Nephron (organoid): ENCODE measurements around the gene KDM5D.

Source experiments
- H3K27ac Mint-ChIP-seq, 3 experiments: 2 replicates each; pipeline ENCODE4 v1.8.0; 2020; ENCODE audit warnings: mixed read lengths in 3 of 3, mild to moderate bottlenecking in 2 of 3, moderate library complexity in 1 of 3
- H3K27me3 Mint-ChIP-seq: 2 replicates; pipeline ENCODE4 v1.8.0; 2021; ENCODE audit warnings: low read depth, mild to moderate bottlenecking, moderate library complexity, mixed read lengths
- H3K36me3 Mint-ChIP-seq: 2 replicates; pipeline ENCODE4 v1.8.0; 2020; ENCODE audit warnings: low read depth, mixed read lengths
- H3K4me1 Mint-ChIP-seq: 2 replicates; pipeline ENCODE4 v1.8.0; 2020; ENCODE audit warnings: mixed read lengths
- H3K4me3 Mint-ChIP-seq, 3 experiments: 2 replicates each; pipeline ENCODE4 v1.8.0; 2020; ENCODE audit warnings: mild to moderate bottlenecking in 3 of 3, mixed read lengths in 3 of 3, moderate library complexity in 2 of 3
- H3K9me3 Mint-ChIP-seq: 2 replicates; pipeline ENCODE4 v1.8.0; 2020; ENCODE audit warnings: mixed read lengths
- CTCF ChIP-seq, 3 experiments: fragments of 200-600 bp; sonication (generic); IDR thresholded peaks; one replicate each; pipeline ENCODE4 v1.5.0; 2021; ENCODE audit warnings: antibody characterized with exemption in 3 of 3; ENCODE audit not compliant: unreplicated experiment in 3 of 3

The KDM5D gene

GRCh38 chrY:19680821-19681220 is 63.7 kb downstream of the KDM5D start:
- no peak overlapping the region for H3K27ac Mint-ChIP-seq
- H3K27me3 Mint-ChIP-seq = no peaks in the 10 kb centered on the region
- no peak overlapping the region for H3K4me3 Mint-ChIP-seq
- TF ChIP-seq CTCF (IDR thresholded peaks at IDR 0.05; ENCODE audit: unreplicated experiment in 3 of 3) = no peak
- H3K36me3 Mint-ChIP-seq = no peaks in the 10 kb centered on the region
- no peaks in the 10 kb centered on the region for H3K4me1 Mint-ChIP-seq
- H3K9me3 Mint-ChIP-seq = no peaks in the 10 kb centered on the region
